Esophagus squamous epithelium (tissue), 4 donors: ENCODE measurements around the gene AGAP4.
"Not testable (repeated sequence)": the region's sequence is repeated elsewhere in the genome, so short reads cannot be mapped to it uniquely, and the experiment has no call there.

Source experiments
- CTCF ChIP-seq, 6 experiments: fragments of 450-650 bp in 4 of 6; fragments of 200-600 bp in 2 of 6; sonication (generic) in 2 of 6; IDR thresholded peaks; one replicate each; pipeline ENCODE4 v1.5.1; 2016 to 2019; ENCODE audit warnings: antibody characterized with exemption in 6 of 6, mild to moderate bottlenecking in 4 of 6, moderate library complexity in 4 of 6
- POLR2A ChIP-seq, 4 donors: fragments of 450-650 bp; IDR thresholded peaks; one replicate each; pipeline ENCODE4 v1.6.1; 2017; ENCODE audit warnings: antibody characterized with exemption in 4 of 4, mild to moderate bottlenecking in 4 of 4, moderate library complexity in 3 of 4

GRCh38 chr10:45790694-45791426 is 56.4 kb downstream of the AGAP4 start:
- not testable (repeated sequence) for TF ChIP-seq POLR2A, CTCF (IDR thresholded peaks at IDR 0.05)
